ENCODE results near the gene PDE8A.
"Not testable (repeated sequence)": the region's sequence is repeated elsewhere in the genome, so short reads cannot be mapped to it uniquely, and the experiment has no call there.

The PDE8A gene

DNA sequence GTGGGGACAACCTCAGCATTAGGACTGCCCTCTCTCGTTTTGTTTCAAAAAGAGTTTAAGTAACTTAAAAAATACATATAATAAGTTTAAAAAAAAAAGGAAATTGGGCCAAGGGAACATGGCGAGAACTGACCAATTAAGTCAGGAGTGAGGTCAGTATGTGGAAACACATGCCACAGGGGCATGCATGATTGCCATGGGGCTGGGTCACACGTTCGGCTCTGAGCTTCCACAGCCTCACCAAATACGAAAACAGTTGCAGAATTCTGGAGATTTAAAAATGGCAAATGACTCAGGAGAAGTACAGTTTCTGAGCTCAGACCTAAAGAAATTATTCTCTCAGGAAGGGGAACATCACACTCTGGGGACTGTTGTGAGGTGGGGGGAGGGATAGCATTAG lies 24.1 kb downstream of the PDE8A start:
- no peaks in the 10 kb centered on the region; the same call in 1 of the 2 replicates for H3K9me3 ChIP-seq (ENCODE audit: control insufficient read depth, insufficient read depth, low read length)
- peaks cover 9% of the 10 kb centered on the region; the same call in 1 of the 2 replicates for H3K4me1 ChIP-seq (ENCODE audit: insufficient read depth, low read length)
- no peaks in the 10 kb centered on the region for H3K36me3 ChIP-seq (ENCODE audit: insufficient read depth, low read length)
- H3K9ac ChIP-seq (ENCODE audit: low read depth, low read length), result no peak overlapping the region

DNA sequence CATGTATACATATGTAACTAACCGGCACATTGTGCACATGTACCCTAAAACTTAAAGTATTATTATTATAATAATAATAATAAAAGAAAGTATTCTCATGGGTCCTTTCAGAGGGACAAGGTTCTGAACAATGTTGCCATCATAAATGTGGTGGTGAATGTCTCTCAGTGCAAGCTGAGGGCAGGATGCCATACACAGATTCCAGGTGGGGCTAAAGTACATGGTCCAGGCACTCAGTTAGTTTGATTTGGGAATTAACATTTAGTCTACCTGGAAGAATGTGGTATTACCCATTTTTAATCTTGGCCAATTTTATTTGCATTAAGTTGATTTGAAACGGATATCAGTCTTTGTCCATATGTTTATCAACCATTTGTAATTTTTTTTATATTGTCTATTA lies 24.5 kb downstream of the PDE8A start:
- H3K36me3 ChIP-seq (ENCODE audit: insufficient read depth, low read length), result no peaks in the 10 kb centered on the region
- H3K9ac ChIP-seq (ENCODE audit: low read depth, low read length), result no peak overlapping the region
- peaks cover 9% of the 10 kb centered on the region; the same call in 1 of the 2 replicates for H3K4me1 ChIP-seq (ENCODE audit: insufficient read depth, low read length)
- no peaks in the 10 kb centered on the region; the same call in 1 of the 2 replicates for H3K9me3 ChIP-seq (ENCODE audit: control insufficient read depth, insufficient read depth, low read length)

DNA sequence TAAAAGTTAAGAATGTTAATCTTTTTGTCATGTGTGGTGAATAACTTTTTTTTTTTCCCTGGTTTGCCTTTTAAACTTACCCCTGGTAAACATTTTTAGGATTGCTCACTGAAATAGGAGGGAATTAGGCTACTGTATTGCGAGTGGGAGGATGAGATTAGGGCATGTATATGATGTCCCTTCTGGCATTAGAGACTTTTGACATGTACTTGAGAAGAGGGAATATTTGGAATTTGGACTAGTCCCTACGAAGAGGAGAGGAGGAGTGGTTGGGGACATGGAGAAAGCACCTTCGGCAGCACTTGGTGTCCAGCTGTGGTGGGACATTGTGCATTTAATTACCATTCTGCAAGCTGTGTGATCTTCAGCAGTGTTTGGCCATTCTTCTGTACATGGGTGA lies 25.0 kb downstream of the PDE8A start:
- Histone ChIP-seq H3K4me1 (ENCODE audit: insufficient read depth, low read length) (peaks cover 9% of the 10 kb centered on the region; the same call in 1 of the 2 replicates), H3K9ac (ENCODE audit: low read depth, low read length) (no peak overlapping the region), H3K9me3 (ENCODE audit: control insufficient read depth, insufficient read depth, low read length) (no peaks in the 10 kb centered on the region; the same call in 1 of the 2 replicates), H3K36me3 (ENCODE audit: insufficient read depth, low read length) (no peaks in the 10 kb centered on the region)

DNA sequence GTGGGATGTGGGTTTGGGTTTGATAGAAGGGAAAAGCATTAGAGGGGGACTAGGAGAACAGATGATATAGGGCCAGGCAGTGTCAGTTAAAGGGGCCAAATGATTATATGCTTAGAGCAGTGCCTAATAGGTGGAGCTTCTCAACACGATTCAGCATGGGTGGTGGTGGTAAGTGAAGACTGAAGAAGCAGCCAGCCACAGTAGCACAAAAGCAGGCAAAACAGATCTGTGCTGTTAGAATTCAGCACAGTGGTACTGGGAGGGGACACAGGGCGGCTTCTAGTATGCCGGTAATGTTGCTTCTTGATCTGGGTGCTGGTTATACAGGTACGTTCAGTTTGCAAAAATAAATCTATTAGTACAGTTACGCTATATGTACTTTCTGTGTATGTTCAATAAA lies 25.5 kb downstream of the PDE8A start:
- Histone ChIP-seq H3K4me1 (ENCODE audit: insufficient read depth, low read length) (peaks cover 8% of the 10 kb centered on the region; the same call in 1 of the 2 replicates), H3K9me3 (ENCODE audit: control insufficient read depth, insufficient read depth, low read length) (no peaks in the 10 kb centered on the region; the same call in 1 of the 2 replicates), H3K36me3 (ENCODE audit: insufficient read depth, low read length) (no peaks in the 10 kb centered on the region), H3K9ac (ENCODE audit: low read depth, low read length) (no peak overlapping the region)

DNA sequence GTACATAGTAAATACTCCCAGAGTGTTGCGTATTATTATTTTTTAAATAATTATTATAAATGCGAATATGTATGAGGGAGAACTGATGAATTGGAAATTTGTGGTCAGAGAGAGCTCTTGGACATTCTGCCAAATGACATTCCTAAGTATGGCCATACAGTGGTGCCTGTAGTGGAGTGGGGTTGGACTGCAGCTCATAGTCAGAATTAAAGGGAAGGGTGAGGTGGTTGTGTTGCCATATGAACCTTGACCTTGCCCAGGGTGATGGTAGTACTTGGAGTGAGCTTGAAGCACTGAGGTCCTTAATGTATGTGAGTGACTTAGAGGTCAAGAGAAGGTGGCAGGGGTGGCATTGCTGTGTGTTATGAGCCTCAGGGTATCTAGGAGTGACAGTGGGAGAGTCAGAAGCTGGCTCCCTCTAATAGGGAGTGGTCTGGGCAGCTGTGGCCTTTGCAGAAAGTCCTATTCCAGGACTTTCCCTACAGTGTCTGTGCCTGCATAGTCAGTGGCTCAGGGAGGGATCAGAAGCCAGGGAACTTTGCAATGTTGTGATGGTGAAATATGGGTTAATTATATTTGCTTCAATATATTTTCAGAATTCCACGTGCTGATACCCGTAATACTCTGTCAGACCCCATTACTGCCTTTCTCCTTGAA lies 26.2 kb downstream of the PDE8A start:
- Histone ChIP-seq H3K9me3 (ENCODE audit: control insufficient read depth, insufficient read depth, low read length) (no peaks in the 10 kb centered on the region; the same call in 1 of the 2 replicates), H3K9ac (ENCODE audit: low read depth, low read length) (no peak overlapping the region), H3K4me1 (ENCODE audit: insufficient read depth, low read length) (peaks cover 3% of the 10 kb centered on the region; the same call in 1 of the 2 replicates), H3K36me3 (ENCODE audit: insufficient read depth, low read length) (no peaks in the 10 kb centered on the region)

DNA sequence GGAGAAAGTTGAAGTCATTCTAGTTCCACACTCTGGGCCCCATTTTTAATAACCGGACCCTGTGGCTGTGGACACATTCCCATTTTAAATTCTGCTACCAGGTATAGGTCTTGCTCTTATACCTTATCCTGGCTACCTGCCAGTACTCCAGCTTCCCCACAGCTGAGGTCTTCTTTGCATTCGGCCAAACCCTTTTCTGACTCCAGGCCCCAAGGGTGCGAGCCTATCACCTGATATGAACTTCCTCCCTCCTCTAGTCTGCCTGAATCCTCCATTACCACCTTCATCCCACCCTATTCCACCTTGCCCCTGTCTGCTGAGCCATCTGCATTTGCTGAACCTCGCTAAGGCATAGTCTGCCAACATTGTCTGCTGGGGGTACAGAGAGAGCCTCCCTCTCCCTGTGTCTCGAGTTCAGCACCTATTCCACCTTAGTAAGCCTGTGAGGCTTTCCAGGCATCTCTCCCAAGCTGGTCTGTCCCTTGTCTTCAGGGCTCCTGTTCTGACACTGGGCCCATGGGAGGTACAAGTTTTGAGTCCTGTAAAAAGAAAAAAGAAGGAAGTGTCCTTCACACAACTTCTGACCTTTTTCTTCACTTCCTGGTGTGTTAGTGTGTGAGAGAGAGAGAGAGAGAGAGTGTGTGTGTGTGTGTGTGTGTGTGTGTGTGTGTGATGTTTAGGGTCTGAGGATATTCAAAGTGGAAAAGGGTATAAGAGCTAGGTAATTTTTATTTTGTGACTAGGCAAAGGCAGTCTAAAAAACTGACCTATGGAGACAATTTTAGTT lies 27.0 kb downstream of the PDE8A start:
- no peaks in the 10 kb centered on the region for H3K36me3 ChIP-seq (ENCODE audit: insufficient read depth, low read length)
- no peak overlapping the region for H3K9ac ChIP-seq (ENCODE audit: low read depth, low read length)
- peaks cover 3% of the 10 kb centered on the region; the same call in 1 of the 2 replicates for H3K4me1 ChIP-seq (ENCODE audit: insufficient read depth, low read length)
- H3K9me3 ChIP-seq (ENCODE audit: control insufficient read depth, insufficient read depth, low read length), result no peaks in the 10 kb centered on the region; the same call in 1 of the 2 replicates

DNA sequence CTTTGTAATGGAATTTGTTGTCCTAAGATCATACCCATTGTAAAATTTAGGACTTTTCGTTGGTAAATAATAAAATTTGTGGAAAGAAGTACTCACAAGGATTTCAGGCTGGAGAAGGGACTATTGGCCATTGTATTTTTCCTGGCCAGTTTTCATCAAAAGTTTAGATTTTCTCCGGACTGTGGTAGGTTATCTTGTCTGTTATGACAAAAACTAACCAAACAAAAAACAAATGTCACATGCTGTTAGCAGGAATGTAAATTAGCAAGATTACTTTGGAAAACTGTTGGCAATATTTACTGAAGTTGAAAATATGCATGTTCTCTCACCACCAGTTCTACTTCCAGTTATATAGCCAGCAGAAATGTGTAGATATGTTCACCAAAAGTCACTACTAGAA lies 27.8 kb downstream of the PDE8A start:
- H3K36me3 ChIP-seq (ENCODE audit: insufficient read depth, low read length), result no peaks in the 10 kb centered on the region
- no peak overlapping the region for H3K9ac ChIP-seq (ENCODE audit: low read depth, low read length)
- H3K9me3 ChIP-seq (ENCODE audit: control insufficient read depth, insufficient read depth, low read length), result no peaks in the 10 kb centered on the region; the same call in 1 of the 2 replicates
- peaks cover 3% of the 10 kb centered on the region; the same call in 1 of the 2 replicates for H3K4me1 ChIP-seq (ENCODE audit: insufficient read depth, low read length)

DNA sequence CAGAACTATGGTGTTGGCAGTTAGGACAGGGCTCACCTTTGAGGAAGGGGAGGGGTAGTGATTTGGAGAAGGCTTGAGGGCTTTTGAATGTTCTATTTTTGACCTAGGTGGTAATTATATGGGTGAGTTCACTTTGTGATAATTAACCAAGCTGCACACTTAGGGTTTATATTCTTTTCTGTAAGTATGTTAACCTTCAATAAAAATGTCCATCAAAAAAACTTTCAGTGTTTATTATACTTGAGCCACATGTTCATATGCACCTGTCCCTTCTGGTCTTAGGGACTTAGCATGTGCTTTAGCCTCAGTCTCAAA lies 28.4 kb downstream of the PDE8A start:
- no peak overlapping the region for H3K9ac ChIP-seq (ENCODE audit: low read depth, low read length)
- H3K4me1 ChIP-seq (ENCODE audit: insufficient read depth, low read length), result peaks cover 3% of the 10 kb centered on the region; the same call in 1 of the 2 replicates
- H3K9me3 ChIP-seq (ENCODE audit: control insufficient read depth, insufficient read depth, low read length), result no peaks in the 10 kb centered on the region; the same call in 1 of the 2 replicates
- no peaks in the 10 kb centered on the region for H3K36me3 ChIP-seq (ENCODE audit: insufficient read depth, low read length)

DNA sequence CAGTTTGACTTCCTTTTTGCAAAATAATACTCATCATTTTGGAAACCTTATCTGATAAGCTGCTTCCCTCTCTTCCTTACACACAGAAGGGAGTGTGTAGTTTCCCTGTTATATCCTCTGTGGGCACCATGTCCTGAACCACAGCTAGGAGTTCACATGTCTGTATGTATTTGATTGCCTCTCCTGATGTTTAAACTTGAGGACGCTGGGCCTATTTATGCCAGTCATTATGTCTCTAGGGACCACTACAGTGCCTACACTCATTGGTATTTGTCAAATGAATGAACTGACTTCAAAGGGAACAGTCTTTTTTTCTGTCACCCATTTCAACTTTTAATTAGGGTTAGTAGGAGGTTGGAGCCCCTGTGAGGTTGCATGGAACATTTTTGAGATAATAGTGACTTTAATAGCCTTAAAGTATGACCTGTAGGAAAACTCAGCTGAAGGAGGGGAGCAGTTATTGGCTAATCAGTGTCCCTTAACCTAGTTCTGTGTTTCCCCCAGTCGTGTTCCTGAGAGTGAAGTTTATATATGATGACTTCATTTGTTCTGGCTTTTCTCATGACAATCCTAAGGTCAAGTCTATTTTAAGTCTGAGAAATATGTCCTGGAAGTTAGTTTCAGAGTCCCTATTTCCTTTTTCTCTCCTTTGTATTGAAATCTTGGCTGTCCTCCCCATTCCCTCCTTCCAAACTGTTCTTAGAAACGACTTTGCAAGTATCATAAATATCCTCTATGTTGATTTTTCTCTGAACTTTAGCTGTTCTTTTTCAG lies 28.9 kb downstream of the PDE8A start:
- H3K9ac ChIP-seq (ENCODE audit: low read depth, low read length), result no peak overlapping the region
- peaks cover 3% of the 10 kb centered on the region; the same call in 1 of the 2 replicates for H3K4me1 ChIP-seq (ENCODE audit: insufficient read depth, low read length)
- H3K36me3 ChIP-seq (ENCODE audit: insufficient read depth, low read length), result no peaks in the 10 kb centered on the region
- no peaks in the 10 kb centered on the region; the same call in 1 of the 2 replicates for H3K9me3 ChIP-seq (ENCODE audit: control insufficient read depth, insufficient read depth, low read length)

DNA sequence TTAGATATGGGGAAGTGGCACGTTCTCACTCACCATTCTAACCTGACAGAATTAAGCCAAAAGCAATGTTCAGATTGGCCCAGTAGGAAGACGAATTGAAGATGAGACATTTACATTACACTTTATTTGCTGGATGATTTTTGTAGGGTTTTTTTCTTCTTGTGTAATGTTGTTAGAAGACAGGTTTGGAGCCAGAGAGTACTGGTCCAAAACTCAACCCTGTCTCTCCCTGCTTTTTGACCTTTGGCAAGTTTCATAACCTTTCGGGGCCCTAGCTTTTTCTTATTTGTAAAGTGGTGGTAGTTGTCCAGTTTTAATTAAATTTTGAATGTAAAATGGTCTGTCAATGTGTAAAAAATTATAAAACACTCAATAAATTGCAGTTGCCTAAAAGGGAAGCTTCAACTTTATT lies 29.5 kb downstream of the PDE8A start:
- Histone ChIP-seq H3K36me3 (ENCODE audit: insufficient read depth, low read length) (no peaks in the 10 kb centered on the region), H3K9me3 (ENCODE audit: control insufficient read depth, insufficient read depth, low read length) (no peaks in the 10 kb centered on the region; the same call in 1 of the 2 replicates), H3K9ac (ENCODE audit: low read depth, low read length) (no peak overlapping the region), H3K4me1 (ENCODE audit: insufficient read depth, low read length) (no peaks in the 10 kb centered on the region; the same call in 1 of the 2 replicates)

DNA sequence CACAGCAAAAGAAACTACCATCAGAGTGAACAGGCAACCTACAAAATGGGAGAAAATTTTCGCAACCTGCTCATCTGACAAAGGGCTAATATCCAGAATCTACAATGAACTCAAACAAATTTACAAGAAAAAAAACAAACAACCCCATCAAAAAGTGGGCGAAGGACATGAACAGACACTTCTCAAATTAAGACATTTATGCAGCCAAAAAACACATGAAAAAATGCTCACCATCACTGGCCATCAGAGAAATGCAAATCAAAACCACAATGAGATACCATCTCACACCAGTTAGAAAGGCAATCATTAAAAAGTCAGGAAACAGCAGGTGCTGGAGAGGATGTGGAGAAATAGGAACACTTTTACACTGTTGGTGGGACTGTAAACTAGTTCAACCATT lies 30.1 kb downstream of the PDE8A start:
- not testable (repeated sequence) for H3K4me1 ChIP-seq (ENCODE audit: insufficient read depth, low read length)

DNA sequence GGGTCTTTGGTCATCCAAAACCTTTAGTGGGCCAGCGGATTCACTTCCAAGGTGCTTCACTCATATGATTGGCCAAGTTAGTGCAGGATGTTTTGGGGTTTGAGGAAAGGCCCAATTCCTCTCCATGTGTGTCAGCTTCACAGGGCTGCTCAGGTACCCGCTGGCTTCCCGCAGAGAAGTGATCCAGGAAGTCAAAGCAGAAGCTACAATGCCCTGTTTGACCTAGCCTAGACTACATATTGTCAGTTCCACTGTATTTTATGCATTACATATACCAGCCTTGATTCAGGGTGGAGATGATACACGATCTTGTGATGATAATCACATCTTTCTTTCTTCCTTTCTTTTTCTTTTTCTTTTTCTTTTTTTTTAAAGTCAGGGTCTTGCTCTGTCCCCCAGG lies 32.1 kb downstream of the PDE8A start:
- Histone ChIP-seq H3K9me3 (ENCODE audit: control insufficient read depth, insufficient read depth, low read length) (no peaks in the 10 kb centered on the region; the same call in 1 of the 2 replicates), H3K9ac (ENCODE audit: low read depth, low read length) (no peak overlapping the region), H3K36me3 (ENCODE audit: insufficient read depth, low read length) (no peaks in the 10 kb centered on the region)

More for the DNA sequence above, 30.1 kb downstream of the PDE8A start:
- not testable (repeated sequence) for H3K9ac ChIP-seq (ENCODE audit: low read depth, low read length); H3K36me3 ChIP-seq (ENCODE audit: insufficient read depth, low read length); H3K9me3 ChIP-seq (ENCODE audit: control insufficient read depth, insufficient read depth, low read length)

DNA sequence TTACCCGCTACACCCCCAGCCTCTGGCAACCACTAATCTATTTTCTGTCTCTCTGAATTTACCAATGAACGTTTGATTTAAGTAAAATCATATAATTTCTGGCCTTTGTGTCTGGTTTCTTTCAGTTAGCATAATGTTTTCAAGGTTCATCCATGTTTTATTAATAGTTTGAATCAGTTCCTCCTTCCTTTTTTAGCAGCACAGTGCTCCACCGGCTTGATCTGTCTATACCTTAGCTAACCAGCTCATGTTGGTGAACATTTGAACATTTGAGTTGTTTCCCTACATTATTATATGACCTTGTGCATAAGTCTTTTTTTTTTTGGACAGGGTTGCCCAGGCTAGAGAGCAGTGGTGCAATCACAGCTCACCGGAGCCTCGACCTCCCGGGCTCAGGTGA lies 33.3 kb downstream of the PDE8A start:
- peaks cover 4% of the 10 kb centered on the region; the same call in 1 of the 2 replicates for H3K4me1 ChIP-seq (ENCODE audit: insufficient read depth, low read length)
- no peaks in the 10 kb centered on the region; the same call in 1 of the 2 replicates for H3K9me3 ChIP-seq (ENCODE audit: control insufficient read depth, insufficient read depth, low read length)
- no peaks in the 10 kb centered on the region for H3K36me3 ChIP-seq (ENCODE audit: insufficient read depth, low read length)
- no peak overlapping the region for H3K9ac ChIP-seq (ENCODE audit: low read depth, low read length)

More for the DNA sequence above, 32.1 kb downstream of the PDE8A start:
- H3K4me1 ChIP-seq (ENCODE audit: insufficient read depth, low read length), result no peaks in the 10 kb centered on the region

DNA sequence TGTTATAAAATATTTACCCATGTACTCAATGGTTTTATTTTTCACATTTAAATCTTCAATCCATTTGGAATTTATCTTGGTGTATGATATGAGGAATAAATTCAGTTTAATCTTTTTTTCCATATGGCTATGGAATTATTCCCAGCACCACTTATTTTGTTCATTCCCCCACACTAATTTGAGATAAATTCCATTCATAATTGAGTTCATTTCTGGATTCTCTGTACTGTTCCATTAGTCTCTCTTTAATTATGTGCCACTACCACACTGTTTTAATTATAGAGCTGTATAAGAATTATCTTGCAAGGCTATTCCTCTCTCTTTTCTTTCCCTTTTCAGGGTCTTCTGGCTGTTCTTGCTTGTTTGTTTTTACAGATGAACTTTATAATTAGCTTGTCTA lies 34.6 kb downstream of the PDE8A start:
- no peaks in the 10 kb centered on the region for H3K36me3 ChIP-seq (ENCODE audit: insufficient read depth, low read length)
- peaks cover 6% of the 10 kb centered on the region; the same call in 1 of the 2 replicates for H3K4me1 ChIP-seq (ENCODE audit: insufficient read depth, low read length)
- H3K9me3 ChIP-seq (ENCODE audit: control insufficient read depth, insufficient read depth, low read length), result no peaks in the 10 kb centered on the region
- H3K9ac ChIP-seq (ENCODE audit: low read depth, low read length), result no peak overlapping the region

Measured in ES-I3 (cell line).